Testis (tissue), 2 donors: ENCODE results near the gene ZNF319.

ENCODE experiments used
- POLR2A ChIP-seq: fragments of 450-650 bp; IDR thresholded peaks from one replicate; pipeline ENCODE4 v1.6.1; 2017; ENCODE audit warnings: antibody characterized with exemption, mild to moderate bottlenecking, moderate library complexity
- TF ChIP-seq, protein P1 (sequence below), 3 experiments: fragments of 450-650 bp in 2 of 3; fragments of 200-600 bp in 1 of 3; sonication (generic) in 1 of 3; IDR thresholded peaks; one replicate each; pipeline ENCODE4 v1.5.1; 2016 to 2019; ENCODE audit warnings: antibody characterized with exemption in 3 of 3, mild to moderate bottlenecking in 2 of 3, moderate library complexity in 1 of 3

DNA sequence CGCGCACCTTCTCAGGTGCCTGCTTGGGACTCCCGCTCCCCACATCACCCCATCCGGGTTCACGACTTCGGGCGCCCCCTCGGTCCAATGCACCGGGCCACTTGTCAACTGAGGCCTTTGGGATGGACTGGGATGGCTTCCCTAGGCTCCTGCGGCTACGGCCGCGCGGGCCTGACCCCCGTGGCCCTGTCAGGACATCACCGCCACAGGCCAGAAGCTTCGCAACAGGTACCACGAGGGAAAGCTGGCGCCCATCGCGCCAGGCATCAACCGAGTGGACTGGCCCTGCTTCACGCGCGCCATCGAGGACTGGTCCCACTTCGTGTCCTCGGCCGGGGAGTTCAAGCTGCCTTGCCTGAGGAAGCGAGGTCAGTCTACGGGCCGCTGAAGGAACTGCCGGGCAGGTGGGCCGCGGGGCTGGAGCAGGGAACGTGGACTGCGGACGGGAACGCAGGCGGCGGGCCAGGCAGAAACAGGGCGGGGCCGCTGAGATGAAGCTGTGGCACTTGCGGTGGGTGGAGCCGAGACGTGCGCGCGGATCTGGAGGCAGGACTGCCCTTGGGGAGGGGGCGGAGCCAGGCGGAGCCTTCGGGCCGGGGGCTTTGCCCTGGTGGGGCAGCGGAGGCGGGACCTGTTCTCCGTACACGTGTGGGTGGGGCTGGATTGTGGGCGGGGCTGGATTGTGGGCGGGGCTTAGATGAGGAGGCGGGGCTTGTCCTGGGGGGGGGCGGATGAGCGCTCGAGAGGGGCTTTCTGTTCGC lies 15.8 kb downstream of the ZNF319 start:
- TF ChIP-seq, protein P1, sequence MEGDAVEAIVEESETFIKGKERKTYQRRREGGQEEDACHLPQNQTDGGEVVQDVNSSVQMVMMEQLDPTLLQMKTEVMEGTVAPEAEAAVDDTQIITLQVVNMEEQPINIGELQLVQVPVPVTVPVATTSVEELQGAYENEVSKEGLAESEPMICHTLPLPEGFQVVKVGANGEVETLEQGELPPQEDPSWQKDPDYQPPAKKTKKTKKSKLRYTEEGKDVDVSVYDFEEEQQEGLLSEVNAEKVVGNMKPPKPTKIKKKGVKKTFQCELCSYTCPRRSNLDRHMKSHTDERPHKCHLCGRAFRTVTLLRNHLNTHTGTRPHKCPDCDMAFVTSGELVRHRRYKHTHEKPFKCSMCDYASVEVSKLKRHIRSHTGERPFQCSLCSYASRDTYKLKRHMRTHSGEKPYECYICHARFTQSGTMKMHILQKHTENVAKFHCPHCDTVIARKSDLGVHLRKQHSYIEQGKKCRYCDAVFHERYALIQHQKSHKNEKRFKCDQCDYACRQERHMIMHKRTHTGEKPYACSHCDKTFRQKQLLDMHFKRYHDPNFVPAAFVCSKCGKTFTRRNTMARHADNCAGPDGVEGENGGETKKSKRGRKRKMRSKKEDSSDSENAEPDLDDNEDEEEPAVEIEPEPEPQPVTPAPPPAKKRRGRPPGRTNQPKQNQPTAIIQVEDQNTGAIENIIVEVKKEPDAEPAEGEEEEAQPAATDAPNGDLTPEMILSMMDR (IDR thresholded peaks at IDR 0.05): no peak
- TF ChIP-seq POLR2A: no peak
